Endodermal cell (in vitro differentiated cells): Measurements from ENCODE around the gene OR7G1. TPM values are rescaled to one million over a fixed set of nuclear protein-coding genes. Genes with fewer than 3 reads are reported as not detected.
"Not testable (repeated sequence)": the region's sequence is repeated elsewhere in the genome, so short reads cannot be mapped to it uniquely, and the experiment has no call there.

Experiments
- DNase-seq: peaks from one replicate; pipeline ENCODE4 v3.0.0-alpha.2; 2017
- H3K27ac ChIP-seq: 2 replicates; pipeline ENCODE4 v1.5.1; 2013; ENCODE audit warnings: mild to moderate bottlenecking, low read depth, low read length, moderate library complexity
- H3K27me3 ChIP-seq: 2 replicates; pipeline ENCODE4 v1.6.1; 2013; ENCODE audit warnings: mild to moderate bottlenecking, low read length, moderate library complexity; ENCODE audit not compliant: insufficient read depth, control insufficient read depth, poor library complexity, severe bottlenecking
- H3K36me3 ChIP-seq: 2 replicates; pipeline ENCODE4 v1.7.0; 2013; ENCODE audit warnings: mild to moderate bottlenecking, low read length, moderate library complexity; ENCODE audit not compliant: control insufficient read depth, insufficient read depth
- H3K4me1 ChIP-seq: one replicate; pipeline ENCODE4 v1.7.0; 2013; ENCODE audit warnings: low read length; ENCODE audit not compliant: control insufficient read depth, insufficient read depth
- H3K4me3 ChIP-seq: 2 replicates; pipeline ENCODE4 v1.5.1; 2013; ENCODE audit warnings: mild to moderate bottlenecking, low read length, moderate library complexity
- H3K9ac ChIP-seq: 2 replicates; pipeline ENCODE4 v1.6.1; 2013; ENCODE audit warnings: mild to moderate bottlenecking, low read length, moderate library complexity; ENCODE audit not compliant: poor library complexity, severe bottlenecking; ENCODE audit errors: extremely low read depth
- H3K9me3 ChIP-seq: 2 replicates; pipeline ENCODE4 v1.6.1; 2013; ENCODE audit warnings: mild to moderate bottlenecking, low read length, moderate library complexity; ENCODE audit not compliant: control insufficient read depth
- H3K27ac Mint-ChIP-seq: 2 replicates; pipeline ENCODE4 v1.8.0; 2020; ENCODE audit warnings: mixed read lengths
- H3K27me3 Mint-ChIP-seq: 2 replicates; pipeline ENCODE4 v1.8.0; 2021; ENCODE audit warnings: mild to moderate bottlenecking, mixed read lengths; ENCODE audit not compliant: insufficient read depth
- H3K36me3 Mint-ChIP-seq: 2 replicates; pipeline ENCODE4 v1.8.0; 2020; ENCODE audit warnings: low read depth, mixed read lengths
- H3K4me1 Mint-ChIP-seq: 2 replicates; pipeline ENCODE4 v1.8.0; 2020; ENCODE audit warnings: mixed read lengths
- H3K4me3 Mint-ChIP-seq: 2 replicates; pipeline ENCODE4 v1.8.0; 2020; ENCODE audit warnings: mild to moderate bottlenecking, moderate library complexity, mixed read lengths
- H3K9me3 Mint-ChIP-seq: 2 replicates; pipeline ENCODE4 v1.8.0; 2020; ENCODE audit warnings: mild to moderate bottlenecking, mixed read lengths
- WGBS, 2 experiments: methylation state at CpG; one replicate each; pipeline versions ENCODE4 v1.1.5 to v1.1.7; 2013; ENCODE audit warnings: missing lambda C conversion rate in 2 of 2, mixed read lengths in 1 of 2; ENCODE audit not compliant: insufficient coverage in 1 of 2, insufficient read length in 1 of 2; 5-methylcytosine and 5-hydroxymethylcytosine counted together
- total RNA-seq, 2 donors: library from RNA; stranded (reverse); fragmentation: NEBNext Ultra II Directional in 1 of 2; extraction: Animal tissue kit (Norgen Biotek cat#: 25700) in 1 of 2; gene quantifications; 2 replicates in 1 of 2; 3 replicates in 1 of 2; pipeline ENCODE4 v1.2.1, GENCODE V29; 2021
- TF ChIP-seq, protein P1 (sequence below): fragments of 200-600 bp; sonication (generic); conservative IDR thresholded peaks from 2 replicates; pipeline ENCODE4 v1.5.0; 2021; ENCODE audit warnings: antibody characterized with exemption, mild to moderate bottlenecking

OR7G1 gene
- total RNA-seq, 2 donors from 2014 or later = not detected

GRCh38 chr19:9075064-9075949, 40.3 kb downstream of the OR7G1 start:
- Histone ChIP-seq H3K4me3 (no peak overlapping the region), H3K9ac (no peak overlapping the region), H3K27me3 (no peaks in the 10 kb centered on the region), H3K36me3 (no peaks in the 10 kb centered on the region), H3K9me3 (no peaks in the 10 kb centered on the region), H3K4me1 (no peaks in the 10 kb centered on the region), H3K27ac (peak overlapping the region; percentile 66)
- peaks cover 26% of the 10 kb centered on the region for H3K4me1 Mint-ChIP-seq
- H3K27me3 Mint-ChIP-seq = no peaks in the 10 kb centered on the region
- WGBS, 2 experiments = 34 to 35% methylated on average over 11 to 16 of the region's 16 CpGs
- peak overlapping the region; percentile 92 for H3K27ac Mint-ChIP-seq
- H3K9me3 Mint-ChIP-seq = no peaks in the 10 kb centered on the region
- H3K4me3 Mint-ChIP-seq = no peak overlapping the region
- TF ChIP-seq, protein P1, sequence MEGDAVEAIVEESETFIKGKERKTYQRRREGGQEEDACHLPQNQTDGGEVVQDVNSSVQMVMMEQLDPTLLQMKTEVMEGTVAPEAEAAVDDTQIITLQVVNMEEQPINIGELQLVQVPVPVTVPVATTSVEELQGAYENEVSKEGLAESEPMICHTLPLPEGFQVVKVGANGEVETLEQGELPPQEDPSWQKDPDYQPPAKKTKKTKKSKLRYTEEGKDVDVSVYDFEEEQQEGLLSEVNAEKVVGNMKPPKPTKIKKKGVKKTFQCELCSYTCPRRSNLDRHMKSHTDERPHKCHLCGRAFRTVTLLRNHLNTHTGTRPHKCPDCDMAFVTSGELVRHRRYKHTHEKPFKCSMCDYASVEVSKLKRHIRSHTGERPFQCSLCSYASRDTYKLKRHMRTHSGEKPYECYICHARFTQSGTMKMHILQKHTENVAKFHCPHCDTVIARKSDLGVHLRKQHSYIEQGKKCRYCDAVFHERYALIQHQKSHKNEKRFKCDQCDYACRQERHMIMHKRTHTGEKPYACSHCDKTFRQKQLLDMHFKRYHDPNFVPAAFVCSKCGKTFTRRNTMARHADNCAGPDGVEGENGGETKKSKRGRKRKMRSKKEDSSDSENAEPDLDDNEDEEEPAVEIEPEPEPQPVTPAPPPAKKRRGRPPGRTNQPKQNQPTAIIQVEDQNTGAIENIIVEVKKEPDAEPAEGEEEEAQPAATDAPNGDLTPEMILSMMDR = no peak
- peak; percentile 95 for DNase-seq
- H3K36me3 Mint-ChIP-seq = no peaks in the 10 kb centered on the region

- no peak overlapping the region for H3K4me3 Mint-ChIP-seq
- no peaks in the 10 kb centered on the region for H3K9me3 ChIP-seq
- TF ChIP-seq, protein P1 = no peak
- WGBS, 2 experiments = 39 to 45% methylated on average over 3 to 6 of the region's 6 CpGs
- no peaks in the 10 kb centered on the region for H3K36me3 ChIP-seq
- no peak overlapping the region for H3K4me3 ChIP-seq
- no peaks in the 10 kb centered on the region for H3K36me3 Mint-ChIP-seq
- no peaks in the 10 kb centered on the region for H3K27me3 ChIP-seq
- H3K27ac Mint-ChIP-seq = peak overlapping the region; percentile 62
- H3K4me1 Mint-ChIP-seq = peaks cover 25% of the 10 kb centered on the region
- no peaks in the 10 kb centered on the region for H3K27me3 Mint-ChIP-seq
- no peak overlapping the region for H3K27ac ChIP-seq
- no peaks in the 10 kb centered on the region for H3K9me3 Mint-ChIP-seq
- H3K9ac ChIP-seq = no peak overlapping the region
- H3K4me1 ChIP-seq = no peaks in the 10 kb centered on the region
- DNase-seq = peak; percentile 76
These were observed 41.8 kb downstream of the OR7G1 start for GRCh38 chr19:9073806-9074205.

- H3K27me3 ChIP-seq, H3K27ac Mint-ChIP-seq: not testable (repeated sequence)
- 87 to 93% methylated on average over 6 of the region's 6 CpGs for WGBS, 2 experiments
These were observed 43.8 kb downstream of the OR7G1 start for GRCh38 chr19:9071720-9072119.

More at GRCh38 chr19:9071720-9072119, 43.8 kb downstream of the OR7G1 start:
- not testable (repeated sequence) for DNase-seq, H3K4me3 Mint-ChIP-seq, H3K27me3 Mint-ChIP-seq, H3K36me3 ChIP-seq, H3K27ac ChIP-seq, H3K9me3 ChIP-seq, H3K4me1 ChIP-seq, H3K9ac ChIP-seq, H3K36me3 Mint-ChIP-seq, H3K9me3 Mint-ChIP-seq, H3K4me3 ChIP-seq
- H3K4me1 Mint-ChIP-seq = peaks cover 22% of the 10 kb centered on the region
